GM12872 (cell line): Measurements from ENCODE around the gene SND1.

ENCODE experiments used
- CTCF ChIP-seq: IDR thresholded peaks from 3 replicates; pipeline ENCODE4 v1.5.1; 2011; ENCODE audit warnings: low read depth, mild to moderate bottlenecking, low read length, moderate library complexity; ENCODE audit not compliant: insufficient read depth

Gene SND1

GRCh38 chr7:127894588-127894987 is 242.6 kb downstream of the SND1 start:
- TF ChIP-seq CTCF: no peak

- no peak for TF ChIP-seq CTCF
These were observed 243.4 kb downstream of the SND1 start for GRCh38 chr7:127895360-127895759.

- TF ChIP-seq CTCF: no peak
These were observed 243.9 kb downstream of the SND1 start for GRCh38 chr7:127895814-127896280.

GRCh38 chr7:127896659-127897058 is 244.7 kb downstream of the SND1 start:
- TF ChIP-seq CTCF: no peak

GRCh38 chr7:127897704-127898454 is 245.9 kb downstream of the SND1 start:
- no peak for TF ChIP-seq CTCF

- TF ChIP-seq CTCF: no peak
These were observed 247.4 kb downstream of the SND1 start for GRCh38 chr7:127899411-127899810.

GRCh38 chr7:127900141-127900540 is 248.1 kb downstream of the SND1 start:
- no peak for TF ChIP-seq CTCF
